Loucy (cell line): ENCODE data around the gene SLC29A1.

Experiments
- EZH2phosphoT487 ChIP-seq: fragments of 200-600 bp; IDR thresholded peaks from 2 replicates; pipeline ENCODE4 v1.6.1; 2018; ENCODE audit warnings: antibody characterized with exemption, mild to moderate bottlenecking, moderate library complexity, borderline replicate concordance
- TF ChIP-seq, protein P1 (sequence below): fragments of 200-600 bp; sonication (generic); conservative IDR thresholded peaks from 2 replicates; pipeline ENCODE4 v1.5.1; 2014; ENCODE audit warnings: mild to moderate bottlenecking, antibody characterized with exemption, low read length

DNA sequence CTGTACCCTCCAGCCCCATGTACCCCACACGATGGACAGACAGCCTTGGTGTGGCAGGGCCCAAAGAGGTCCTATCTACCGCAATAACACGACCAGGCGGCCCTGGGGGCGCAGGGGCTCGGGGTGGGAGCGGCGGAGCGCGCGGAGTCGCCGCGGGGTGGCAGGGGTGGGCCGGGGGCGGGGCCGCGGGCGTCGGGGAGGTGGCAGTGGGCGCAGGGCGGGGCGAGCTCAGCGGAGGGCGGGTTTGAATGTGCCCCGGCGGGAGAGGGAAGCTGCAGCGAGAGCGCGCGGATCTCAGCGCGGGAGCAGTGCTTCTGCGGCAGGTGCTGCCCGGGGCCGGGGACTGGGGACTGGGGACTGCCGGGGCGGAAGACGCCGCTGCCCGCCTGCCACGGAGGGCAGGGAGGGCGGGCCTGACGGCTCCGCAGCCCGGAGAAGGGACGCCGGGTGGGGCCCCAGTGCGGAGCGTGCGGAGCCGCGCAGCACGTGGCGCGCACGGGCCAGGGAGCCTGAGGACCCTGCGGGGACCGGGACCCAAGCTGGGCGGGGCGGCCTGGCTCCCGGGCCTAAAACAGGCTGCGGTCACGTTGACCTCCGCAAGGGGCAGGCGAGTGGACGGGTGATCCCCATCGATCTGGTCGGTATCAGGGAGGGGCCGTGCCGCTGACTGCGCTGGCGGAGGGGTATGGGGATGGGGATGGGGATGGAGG lies at the start of gene SLC29A1:
- TF ChIP-seq, protein P1, sequence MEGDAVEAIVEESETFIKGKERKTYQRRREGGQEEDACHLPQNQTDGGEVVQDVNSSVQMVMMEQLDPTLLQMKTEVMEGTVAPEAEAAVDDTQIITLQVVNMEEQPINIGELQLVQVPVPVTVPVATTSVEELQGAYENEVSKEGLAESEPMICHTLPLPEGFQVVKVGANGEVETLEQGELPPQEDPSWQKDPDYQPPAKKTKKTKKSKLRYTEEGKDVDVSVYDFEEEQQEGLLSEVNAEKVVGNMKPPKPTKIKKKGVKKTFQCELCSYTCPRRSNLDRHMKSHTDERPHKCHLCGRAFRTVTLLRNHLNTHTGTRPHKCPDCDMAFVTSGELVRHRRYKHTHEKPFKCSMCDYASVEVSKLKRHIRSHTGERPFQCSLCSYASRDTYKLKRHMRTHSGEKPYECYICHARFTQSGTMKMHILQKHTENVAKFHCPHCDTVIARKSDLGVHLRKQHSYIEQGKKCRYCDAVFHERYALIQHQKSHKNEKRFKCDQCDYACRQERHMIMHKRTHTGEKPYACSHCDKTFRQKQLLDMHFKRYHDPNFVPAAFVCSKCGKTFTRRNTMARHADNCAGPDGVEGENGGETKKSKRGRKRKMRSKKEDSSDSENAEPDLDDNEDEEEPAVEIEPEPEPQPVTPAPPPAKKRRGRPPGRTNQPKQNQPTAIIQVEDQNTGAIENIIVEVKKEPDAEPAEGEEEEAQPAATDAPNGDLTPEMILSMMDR = no peak
- TF ChIP-seq EZH2phosphoT487 = no peak
